ENCODE data around the gene KRT40.

KRT40 gene

GRCh38 chr17:40950176-40950575 is 34.0 kb downstream of the KRT40 start:
- DNase-seq: no peak

- no peak for DNase-seq
These were observed 34.7 kb downstream of the KRT40 start for GRCh38 chr17:40949418-40949817.

GRCh38 chr17:40947929-40948328 is 36.2 kb downstream of the KRT40 start:
- no peak for DNase-seq

- DNase-seq: no peak
These were observed 38.7 kb downstream of the KRT40 start for GRCh38 chr17:40945414-40945813.

GRCh38 chr17:40944531-40944930 is 39.6 kb downstream of the KRT40 start:
- no peak for DNase-seq

- DNase-seq: no peak
These were observed 41.6 kb downstream of the KRT40 start for GRCh38 chr17:40942553-40942952.

- DNase-seq: no peak
These were observed 43.9 kb downstream of the KRT40 start for GRCh38 chr17:40940266-40940665.

GRCh38 chr17:40938981-40939380 is 45.1 kb downstream of the KRT40 start:
- no peak for DNase-seq

- DNase-seq: no peak
These were observed 46.7 kb downstream of the KRT40 start, which contains the start of gene KRT23 for GRCh38 chr17:40937384-40937819. KRT23 (minus strand) TSS chr17:40937646; CDS start chr17:40936603, 1,043 bp downstream.

GRCh38 chr17:40936976-40937375 is 47.1 kb downstream of the KRT40 start:
- DNase-seq: no peak

GRCh38 chr17:40936437-40936971 is 47.6 kb downstream of the KRT40 start:
- no peak for DNase-seq

GRCh38 chr17:40935624-40936023 is 48.5 kb downstream of the KRT40 start:
- DNase-seq: no peak

- DNase-seq: no peak
These were observed 51.5 kb downstream of the KRT40 start for GRCh38 chr17:40932608-40933007.

- DNase-seq: no peak
These were observed 52.8 kb downstream of the KRT40 start for GRCh38 chr17:40931311-40931710.
